Endothelial cell of umbilical vein (primary cell): ENCODE data around the gene PGP. TPM values are rescaled to one million over a fixed set of nuclear protein-coding genes. Genes with fewer than 3 reads are reported as not detected.

ENCODE experiments used
- BruUV-seq: library from RNA; stranded (reverse); fragments of 400-500 nt; replicated peaks from 2 replicates; lab custom pipeline; 2021; lab: Mats Ljungman, UMichigan
- CTCF ChIA-PET: fragments of 300-600, 350-600 bp; sonication (Branson Sonifier 250); formaldehyde crosslinking; loops from one replicate; lab custom pipeline; 2021; ENCODE audit warnings: antibody characterized with exemption, inconsistent platforms; lab: Charles Lee
- POLR2A ChIA-PET: fragments of 300-600, 350-600 bp; sonication (Branson Sonifier 250); formaldehyde crosslinking; loops from one replicate; lab custom pipeline; 2021; ENCODE audit warnings: antibody characterized with exemption, inconsistent platforms; lab: Charles Lee
- DNase-seq: peaks from one replicate; pipeline ENCODE4 v3.0.0-alpha.2; 2011; ENCODE audit warnings: low read depth, low spot score
- FAIRE-seq: peaks from 2 replicates; lab custom pipeline; 2011; peaks lifted over from hg19 to GRCh38; lab: Jason Lieb, UNC
- H2AFZ ChIP-seq: 2 replicates; pipeline ENCODE4 v1.6.0; 2012; ENCODE audit warnings: low read depth, low read length, control low read depth, inconsistent platforms
- H3K27ac ChIP-seq: 2 replicates; pipeline ENCODE4 v1.5.1; 2011; ENCODE audit warnings: low read depth, mild to moderate bottlenecking, control low read depth, low read length, moderate library complexity; ENCODE audit not compliant: insufficient read depth
- H3K27me3 ChIP-seq, 2 experiments: 2 replicates each; pipeline versions ENCODE4 v1.6.0 to v1.6.1; 2011; ENCODE audit warnings: low read length in 2 of 2, mixed read lengths in 1 of 2; ENCODE audit not compliant: control insufficient read depth in 2 of 2, insufficient read depth in 2 of 2
- H3K36me3 ChIP-seq, 2 experiments: 2 replicates in 1 of 2; 3 replicates in 1 of 2; pipeline ENCODE4 v1.5.1; 2011; ENCODE audit warnings: low read length in 2 of 2, mild to moderate bottlenecking in 1 of 2, moderate library complexity in 1 of 2; ENCODE audit not compliant: control insufficient read depth in 2 of 2, insufficient read depth in 2 of 2; ENCODE audit errors: extremely low read depth in 1 of 2
- H3K4me1 ChIP-seq: 3 replicates; pipeline ENCODE4 v1.5.1; 2011; ENCODE audit warnings: mild to moderate bottlenecking, low read length; ENCODE audit not compliant: control insufficient read depth, insufficient read depth; ENCODE audit errors: extremely low read depth
- H3K4me2 ChIP-seq: 2 replicates; pipeline ENCODE4 v1.6.1; 2011; ENCODE audit warnings: low read length, control low read depth, mixed read lengths; ENCODE audit not compliant: insufficient read depth
- H3K4me3 ChIP-seq, 3 experiments: fragments of 200-600 bp in 1 of 3; sonication (generic), shearing (Covaris generic) in 1 of 3; replicated peaks in 1 of 3; 2 replicates each; pipeline ENCODE4 v1.5.1; 2011 to 2016; ENCODE audit warnings: control low read depth in 3 of 3, low read length in 3 of 3, mild to moderate bottlenecking in 2 of 3, inconsistent platforms in 1 of 3, low read depth in 1 of 3, moderate library complexity in 1 of 3; ENCODE audit not compliant: insufficient read depth in 1 of 3
- H3K79me2 ChIP-seq: 2 replicates; pipeline ENCODE4 v1.6.0; 2012; ENCODE audit warnings: low read length, inconsistent platforms; ENCODE audit not compliant: control insufficient read depth, insufficient read depth
- H3K9ac ChIP-seq: replicated peaks from 2 replicates; pipeline ENCODE3; 2011; ENCODE audit warnings: low read length, control low read depth; ENCODE audit not compliant: insufficient read depth; ENCODE audit errors: extremely low read depth
- H3K9me1 ChIP-seq: replicated peaks from 3 replicates; pipeline ENCODE4 v1.6.0; 2011; ENCODE audit warnings: mild to moderate bottlenecking, low read length; ENCODE audit not compliant: control insufficient read depth, insufficient read depth; ENCODE audit errors: extremely low read depth
- H3K9me3 ChIP-seq: replicated peaks from 2 replicates; pipeline ENCODE4 v1.5.1; 2012; ENCODE audit warnings: low read length, inconsistent platforms; ENCODE audit not compliant: control insufficient read depth, insufficient read depth
- H4K20me1 ChIP-seq: replicated peaks from 2 replicates; pipeline ENCODE3; 2011; ENCODE audit warnings: mild to moderate bottlenecking, low read length; ENCODE audit not compliant: control insufficient read depth, insufficient read depth; ENCODE audit errors: extremely low read depth
- CTCF ChIP-seq, 2 donors: IDR thresholded peaks; 1 replicate in 1 of 2; 2 replicates in 1 of 2; pipeline ENCODE4 v1.5.1; 2011; ENCODE audit warnings: low read length in 2 of 2, mild to moderate bottlenecking in 2 of 2, moderate library complexity in 2 of 2, control low read depth in 1 of 2, inconsistent platforms in 1 of 2, low read depth in 1 of 2; ENCODE audit not compliant: insufficient read depth in 1 of 2; ENCODE audit errors: extremely low read depth in 1 of 2
- EZH2 ChIP-seq: IDR thresholded peaks from 2 replicates; pipeline ENCODE4 v1.6.1; 2012; ENCODE audit warnings: borderline replicate concordance, low read depth, mild to moderate bottlenecking, moderate library complexity, low read length, inconsistent platforms; ENCODE audit not compliant: severe bottlenecking
- FOS ChIP-seq: IDR thresholded peaks from 2 replicates; pipeline ENCODE4 v1.6.1; 2011; ENCODE audit warnings: mild to moderate bottlenecking, low read length, moderate library complexity, borderline replicate concordance; ENCODE audit not compliant: insufficient read depth
- GATA2 ChIP-seq: IDR thresholded peaks from 2 replicates; pipeline ENCODE4 v1.7.0; 2011; ENCODE audit warnings: low read depth, mild to moderate bottlenecking, moderate library complexity, mixed read lengths, low read length; ENCODE audit not compliant: insufficient read length, insufficient read depth
- JUN ChIP-seq: IDR thresholded peaks from 2 replicates; pipeline ENCODE4 v1.6.1; 2011; ENCODE audit warnings: borderline replicate concordance, low read depth; ENCODE audit not compliant: insufficient read length, insufficient read depth
- MAX ChIP-seq: IDR thresholded peaks from 2 replicates; pipeline ENCODE4 v1.6.1; 2011; ENCODE audit not compliant: insufficient read depth, insufficient read length
- MYC ChIP-seq: IDR thresholded peaks from one replicate; pipeline ENCODE4 v1.6.1; 2011; ENCODE audit warnings: mild to moderate bottlenecking, low read depth, low read length
- POLR2A ChIP-seq: IDR thresholded peaks from 2 replicates; pipeline ENCODE4 v1.6.1; 2012; ENCODE audit warnings: low read depth, mild to moderate bottlenecking, control low read depth, low read length
- POLR2AphosphoS5 ChIP-seq: IDR thresholded peaks from 2 replicates; pipeline ENCODE4 v1.6.1; 2012; ENCODE audit warnings: low read depth, mild to moderate bottlenecking, control low read depth, low read length, moderate library complexity; ENCODE audit not compliant: insufficient read depth
- dilution Hi-C: fragments of 300-500 bp; cut with MboI; formaldehyde crosslinking; loops from one replicate; pipeline ENCODE4 v1.15.0; 2019; ENCODE audit warnings: low sequenced_read_pairs; ENCODE audit not compliant: extremely low pct_ligation_motif_present
- intact Hi-C: fragments of 100-400 bp; cut with micrococcal nuclease; formaldehyde crosslinking; loops from one replicate; pipeline ENCODE4 v1.10.0; 2022
- polyA plus RNA-seq, 4 experiments: library from polyadenylated mRNA; depleted of rRNA in 3 of 4; stranded (reverse) in 3 of 4; unstranded in 1 of 4; fragments of >200 nt; gene quantifications; 2 replicates each; pipeline versions ENCODE4 v1.2.1 to v1.2.3, GENCODE V29; 2011 to 2012; ENCODE audit warnings: missing spikeins in 1 of 4
- total RNA-seq: library from RNA; stranded (reverse); gene quantifications from 2 replicates; pipeline ENCODE4 v1.2.3, GENCODE V29; 2021

PGP gene
- total and polyA plus RNA-seq, 2 donors (not counting 3 experiments of a cell fraction or from before 2014, with no cell fraction given): 28.5 to 29.6 TPM

DNA sequence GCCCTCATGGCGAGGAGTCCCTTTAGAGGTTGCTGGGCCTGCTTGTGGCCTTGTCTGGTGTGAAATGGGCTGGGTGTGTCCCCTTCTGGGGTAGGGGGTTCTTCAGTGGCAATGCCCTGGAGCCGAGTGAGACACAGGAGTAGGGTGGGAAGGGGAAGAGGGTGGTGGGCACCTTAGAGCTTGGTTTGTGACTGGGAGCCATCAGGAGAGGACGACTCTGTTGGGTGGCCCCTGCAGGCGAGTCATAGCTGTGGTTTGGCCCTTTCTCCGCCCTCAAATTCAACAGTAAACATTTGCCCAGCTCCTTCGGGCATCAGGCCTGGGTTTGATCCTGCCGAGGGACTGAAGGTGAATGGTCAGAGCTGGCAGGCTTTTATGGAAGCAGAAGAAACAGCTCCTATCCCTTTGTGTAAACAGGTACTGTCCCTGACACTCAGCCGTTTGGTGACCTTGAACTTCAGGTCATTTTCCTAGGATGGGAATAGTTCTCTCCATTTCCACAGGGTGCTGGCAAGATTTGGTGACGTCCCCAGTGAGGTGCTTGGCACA is 11.7 kb upstream of the PGP start:
- Histone ChIP-seq H3K27ac (no peak overlapping the region), H3K4me2 (no peak overlapping the region), H2AFZ (no peak overlapping the region), H3K9me1 (no peaks in the 10 kb centered on the region), H3K36me3 (peaks cover 0 to 14% of the 10 kb centered on the region in 2 experiments), H3K9ac (no peak overlapping the region), H3K79me2 (peaks cover 36% of the 10 kb centered on the region), H3K27me3 (no peaks in the 10 kb centered on the region), H3K4me1 (peaks cover 7% of the 10 kb centered on the region), H4K20me1 (no peaks in the 10 kb centered on the region), H3K4me3 (no peak overlapping the region), H3K9me3 (no peaks in the 10 kb centered on the region)
- DNase-seq (no peak), FAIRE-seq (no peak)
- ChIA-PET CTCF (interaction anchor here (1.0 to 2.5 kb wide), 2 partner anchors 25 to 43 kb away, joined by 3 to 7 read pairs; partner anchors contain the start of gene ECI1), POLR2A (no interaction called here)
- no peak for TF ChIP-seq GATA2
- no peak for TF ChIP-seq MAX
- no peak for TF ChIP-seq EZH2
- TF ChIP-seq CTCF (IDR thresholded peaks at IDR 0.05; ENCODE audit: extremely low read depth in 1 of 2, insufficient read depth in 1 of 2, low read depth in 1 of 2, low read length in 2 of 2): no peak
- TF ChIP-seq MYC: no peak
- TF ChIP-seq JUN: no peak
- TF ChIP-seq POLR2AphosphoS5: no peak
- TF ChIP-seq FOS: no peak
- no peak for TF ChIP-seq POLR2A
- no TSS peak for BruUV-seq
- intact Hi-C loops: no loop called here
- dilution Hi-C loops: no loop called here
